T-helper 9 cell (primary cell): ENCODE measurements around the gene LRRN3.

ENCODE experiments used
- DNase-seq: peaks from one replicate; pipeline ENCODE4 v3.0.0-alpha.2; 2020

LRRN3 gene

GRCh38 chr7:111172564-111173257 lies 81.8 kb downstream of the LRRN3 start:
- no peak for DNase-seq

DNA sequence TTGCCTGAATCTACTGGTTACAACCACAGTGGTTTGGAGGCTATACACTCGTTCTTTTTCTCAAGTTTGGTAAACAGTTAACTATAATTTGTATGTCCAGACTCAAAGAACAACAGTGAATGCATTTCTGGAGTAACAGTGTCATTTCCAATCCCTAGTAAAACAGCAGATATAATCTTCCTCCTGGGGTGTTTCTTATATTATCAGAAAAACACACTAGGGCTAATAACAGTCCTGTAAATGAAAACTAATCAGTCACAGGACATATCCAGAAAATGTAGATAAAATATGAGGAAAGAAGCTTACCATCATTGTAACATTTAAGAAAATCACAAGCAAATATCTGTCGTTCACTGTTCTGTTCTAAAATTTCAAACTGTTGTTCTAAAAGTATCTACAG lies 82.6 kb downstream of the LRRN3 start:
- no peak for DNase-seq

- no peak for DNase-seq
Measured at GRCh38 chr7:111173990-111174389, 83.1 kb downstream of the LRRN3 start.

DNA sequence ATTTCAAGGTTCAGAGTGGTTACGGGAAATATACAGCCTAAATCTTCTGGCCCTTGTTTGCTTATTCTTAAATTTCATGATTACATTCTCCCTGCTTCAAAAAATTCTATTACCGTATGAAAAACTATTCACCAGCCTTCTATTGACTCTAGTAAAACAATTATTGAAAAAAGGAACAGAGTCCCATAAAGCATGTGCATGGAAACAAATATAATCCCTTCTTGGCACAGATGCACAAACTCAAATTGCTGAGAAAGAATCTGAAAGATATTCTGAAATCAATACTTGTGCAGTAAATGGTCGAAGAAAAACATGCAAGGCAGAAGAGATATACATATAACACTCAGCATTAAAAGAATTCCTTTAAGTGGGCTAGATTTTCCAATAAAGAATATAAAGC lies 83.6 kb downstream of the LRRN3 start:
- DNase-seq = no peak
